ENCODE results near the gene VAV2. TPM values are rescaled to one million over a fixed set of nuclear protein-coding genes. Genes with fewer than 3 reads are reported as not detected.

The VAV2 gene
- total RNA-seq, 1 donor from 2014 or later, result 18.7 TPM

- no peak overlapping the region for H3K4me3 ChIP-seq (ENCODE audit: low read depth, low read length)
- no peak for TF ChIP-seq CTCF (conservative IDR thresholded peaks at IDR 0.05; ENCODE audit: low read depth, low read length)
- DNase-seq (ENCODE audit: low read depth), result no peak
Observed at GRCh38 chr9:133976191-133976861, 15.8 kb downstream of the VAV2 start.

GRCh38 chr9:133975511-133975910, 16.6 kb downstream of the VAV2 start:
- no peak for TF ChIP-seq CTCF (conservative IDR thresholded peaks at IDR 0.05; ENCODE audit: low read depth, low read length)
- H3K4me3 ChIP-seq (ENCODE audit: low read depth, low read length), result no peak overlapping the region
- DNase-seq (ENCODE audit: low read depth), result no peak

- no peak for DNase-seq (ENCODE audit: low read depth)
- no peak for TF ChIP-seq CTCF (conservative IDR thresholded peaks at IDR 0.05; ENCODE audit: low read depth, low read length)
- no peak overlapping the region for H3K4me3 ChIP-seq (ENCODE audit: low read depth, low read length)
Observed at GRCh38 chr9:133974631-133975341, 17.3 kb downstream of the VAV2 start.

- no peak for DNase-seq (ENCODE audit: low read depth)
- no peak overlapping the region for H3K4me3 ChIP-seq (ENCODE audit: low read depth, low read length)
- TF ChIP-seq CTCF (conservative IDR thresholded peaks at IDR 0.05; ENCODE audit: low read depth, low read length), result no peak
Observed at GRCh38 chr9:133973791-133974630, 18.1 kb downstream of the VAV2 start.

GRCh38 chr9:133973111-133973790, 18.9 kb downstream of the VAV2 start:
- no peak for TF ChIP-seq CTCF (conservative IDR thresholded peaks at IDR 0.05; ENCODE audit: low read depth, low read length)
- H3K4me3 ChIP-seq (ENCODE audit: low read depth, low read length), result no peak overlapping the region
- no peak for DNase-seq (ENCODE audit: low read depth)

- no peak overlapping the region for H3K4me3 ChIP-seq (ENCODE audit: low read depth, low read length)
- no peak for DNase-seq (ENCODE audit: low read depth)
- no peak for TF ChIP-seq CTCF (conservative IDR thresholded peaks at IDR 0.05; ENCODE audit: low read depth, low read length)
Observed at GRCh38 chr9:133971981-133972941, 19.9 kb downstream of the VAV2 start.

All from epithelial cell of proximal tubule (primary cell).